MCF 10A (cell line): Measurements from ENCODE around the gene BIRC5. TPM values are rescaled to one million over a fixed set of nuclear protein-coding genes. Genes with fewer than 3 reads are reported as not detected.

ENCODE experiments used
- BruUV-seq: library from RNA; stranded (reverse); fragments of 400-500 nt; replicated peaks from 2 replicates; lab custom pipeline; 2021; lab: Mats Ljungman, UMichigan
- CTCF ChIA-PET: fragments of 300-600 bp; sonication (Branson Sonifier 250); formaldehyde crosslinking; extraction: SDS; loops from one replicate; lab custom pipeline; 2021; ENCODE audit warnings: antibody characterized with exemption, inconsistent platforms; lab: Yijun Ruan, JAX
- POLR2A ChIA-PET: fragments of 300-600, 350-650 bp; sonication (Branson Sonifier 250); formaldehyde crosslinking; extraction: SDS; loops from one replicate; lab custom pipeline; 2020; ENCODE audit warnings: antibody characterized with exemption, inconsistent platforms; lab: Yijun Ruan, JAX
- DNase-seq: peaks from one replicate; pipeline ENCODE4 v3.0.0-alpha.2; 2018; ENCODE audit not compliant: unreplicated experiment
- H3K27ac Mint-ChIP-seq: one replicate; pipeline ENCODE4 v1.8.0; 2022; ENCODE audit warnings: mild to moderate bottlenecking, low read depth, mixed read lengths; ENCODE audit not compliant: unreplicated experiment
- H3K27me3 Mint-ChIP-seq: one replicate; pipeline ENCODE4 v1.8.0; 2022; ENCODE audit warnings: mixed read lengths; ENCODE audit not compliant: insufficient read depth, unreplicated experiment
- H3K36me3 Mint-ChIP-seq: one replicate; pipeline ENCODE4 v1.8.0; 2022; ENCODE audit warnings: mild to moderate bottlenecking, moderate library complexity, mixed read lengths; ENCODE audit not compliant: insufficient read depth, unreplicated experiment
- H3K4me1 Mint-ChIP-seq: one replicate; pipeline ENCODE4 v1.8.0; 2022; ENCODE audit warnings: mixed read lengths; ENCODE audit not compliant: insufficient read depth, unreplicated experiment
- H3K4me3 Mint-ChIP-seq: one replicate; pipeline ENCODE4 v1.8.0; 2022; ENCODE audit warnings: mild to moderate bottlenecking, moderate library complexity, mixed read lengths; ENCODE audit not compliant: unreplicated experiment
- H3K9me3 Mint-ChIP-seq: one replicate; pipeline ENCODE4 v1.8.0; 2022; ENCODE audit warnings: mixed read lengths; ENCODE audit not compliant: unreplicated experiment
- intact Hi-C: fragments of 100-400 bp; cut with micrococcal nuclease; formaldehyde crosslinking; loops from 2 replicates; pipeline ENCODE4 v1.14.1; 2022
- total RNA-seq: library from RNA; stranded (reverse); gene quantifications from 2 replicates; pipeline ENCODE4 v1.2.3, GENCODE V29; 2022
- TF ChIP-seq, protein P1 (sequence below): fragments of 200-600 bp; IDR thresholded peaks from one replicate; pipeline ENCODE4 v1.8.0; 2022; ENCODE audit warnings: antibody characterized with exemption, mild to moderate bottlenecking; ENCODE audit not compliant: unreplicated experiment

BIRC5 gene
- total RNA-seq, 1 experiment from 2014 or later, result 45.6 TPM

DNA sequence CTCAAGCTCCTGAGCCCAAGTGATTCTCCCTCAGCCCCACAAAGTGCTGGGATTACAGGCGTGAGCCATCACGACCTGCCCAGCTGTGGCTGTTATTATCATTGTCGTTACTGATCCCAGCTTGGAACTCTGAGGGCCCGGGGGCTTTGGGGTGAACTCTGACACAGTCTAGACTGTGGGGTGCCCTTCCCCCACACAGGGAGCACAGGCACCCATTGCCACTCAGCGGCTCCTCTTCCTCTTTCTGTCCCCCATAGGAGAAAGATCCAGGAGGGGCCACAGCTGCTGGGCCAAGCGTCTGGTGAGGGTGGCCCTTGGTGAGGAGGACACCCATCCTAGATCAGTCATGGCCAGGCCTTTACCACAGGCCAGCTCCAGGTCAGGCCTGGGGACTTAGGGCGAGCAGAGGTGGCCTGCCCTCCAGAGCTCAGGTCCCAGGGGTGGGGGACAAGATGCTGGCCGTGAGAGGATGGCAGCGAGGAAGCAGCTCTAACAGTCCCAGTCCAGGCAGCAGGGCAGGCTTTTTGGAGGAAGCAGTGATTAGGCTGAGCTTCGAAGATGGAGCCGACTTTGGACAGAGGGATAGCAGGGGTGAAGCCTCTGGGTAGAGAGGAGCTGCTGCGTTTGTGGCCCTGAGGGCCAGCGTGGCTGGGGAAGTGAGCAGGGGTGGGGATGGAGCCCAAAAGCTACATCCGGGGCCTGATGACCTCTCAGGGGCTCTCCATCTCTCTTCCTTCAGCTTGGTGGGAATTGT, 42.1 kb downstream of the BIRC5 start:
- no peaks in the 10 kb centered on the region for H3K36me3 Mint-ChIP-seq
- CTCF ChIA-PET, result interaction anchor here (1.1 to 1.3 kb wide), 2 partner anchors 53 to 165 kb away, joined by 4 to 5 read pairs; no protein-coding TSS in a partner anchor
- no peak overlapping the region for H3K27ac Mint-ChIP-seq
- intact Hi-C loops, result no loop called here
- no peak for DNase-seq
- no peaks in the 10 kb centered on the region for H3K27me3 Mint-ChIP-seq
- peaks cover 6% of the 10 kb centered on the region for H3K4me1 Mint-ChIP-seq
- POLR2A ChIA-PET, result interaction anchor here (1.7 kb wide), 1 partner anchor 17 kb away, joined by 3 read pairs; no protein-coding TSS in a partner anchor
- no peak overlapping the region for H3K4me3 Mint-ChIP-seq
- TF ChIP-seq, protein P1, sequence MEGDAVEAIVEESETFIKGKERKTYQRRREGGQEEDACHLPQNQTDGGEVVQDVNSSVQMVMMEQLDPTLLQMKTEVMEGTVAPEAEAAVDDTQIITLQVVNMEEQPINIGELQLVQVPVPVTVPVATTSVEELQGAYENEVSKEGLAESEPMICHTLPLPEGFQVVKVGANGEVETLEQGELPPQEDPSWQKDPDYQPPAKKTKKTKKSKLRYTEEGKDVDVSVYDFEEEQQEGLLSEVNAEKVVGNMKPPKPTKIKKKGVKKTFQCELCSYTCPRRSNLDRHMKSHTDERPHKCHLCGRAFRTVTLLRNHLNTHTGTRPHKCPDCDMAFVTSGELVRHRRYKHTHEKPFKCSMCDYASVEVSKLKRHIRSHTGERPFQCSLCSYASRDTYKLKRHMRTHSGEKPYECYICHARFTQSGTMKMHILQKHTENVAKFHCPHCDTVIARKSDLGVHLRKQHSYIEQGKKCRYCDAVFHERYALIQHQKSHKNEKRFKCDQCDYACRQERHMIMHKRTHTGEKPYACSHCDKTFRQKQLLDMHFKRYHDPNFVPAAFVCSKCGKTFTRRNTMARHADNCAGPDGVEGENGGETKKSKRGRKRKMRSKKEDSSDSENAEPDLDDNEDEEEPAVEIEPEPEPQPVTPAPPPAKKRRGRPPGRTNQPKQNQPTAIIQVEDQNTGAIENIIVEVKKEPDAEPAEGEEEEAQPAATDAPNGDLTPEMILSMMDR, result no peak
- peaks cover 7% of the 10 kb centered on the region for H3K9me3 Mint-ChIP-seq
- no TSS peak for BruUV-seq

DNA sequence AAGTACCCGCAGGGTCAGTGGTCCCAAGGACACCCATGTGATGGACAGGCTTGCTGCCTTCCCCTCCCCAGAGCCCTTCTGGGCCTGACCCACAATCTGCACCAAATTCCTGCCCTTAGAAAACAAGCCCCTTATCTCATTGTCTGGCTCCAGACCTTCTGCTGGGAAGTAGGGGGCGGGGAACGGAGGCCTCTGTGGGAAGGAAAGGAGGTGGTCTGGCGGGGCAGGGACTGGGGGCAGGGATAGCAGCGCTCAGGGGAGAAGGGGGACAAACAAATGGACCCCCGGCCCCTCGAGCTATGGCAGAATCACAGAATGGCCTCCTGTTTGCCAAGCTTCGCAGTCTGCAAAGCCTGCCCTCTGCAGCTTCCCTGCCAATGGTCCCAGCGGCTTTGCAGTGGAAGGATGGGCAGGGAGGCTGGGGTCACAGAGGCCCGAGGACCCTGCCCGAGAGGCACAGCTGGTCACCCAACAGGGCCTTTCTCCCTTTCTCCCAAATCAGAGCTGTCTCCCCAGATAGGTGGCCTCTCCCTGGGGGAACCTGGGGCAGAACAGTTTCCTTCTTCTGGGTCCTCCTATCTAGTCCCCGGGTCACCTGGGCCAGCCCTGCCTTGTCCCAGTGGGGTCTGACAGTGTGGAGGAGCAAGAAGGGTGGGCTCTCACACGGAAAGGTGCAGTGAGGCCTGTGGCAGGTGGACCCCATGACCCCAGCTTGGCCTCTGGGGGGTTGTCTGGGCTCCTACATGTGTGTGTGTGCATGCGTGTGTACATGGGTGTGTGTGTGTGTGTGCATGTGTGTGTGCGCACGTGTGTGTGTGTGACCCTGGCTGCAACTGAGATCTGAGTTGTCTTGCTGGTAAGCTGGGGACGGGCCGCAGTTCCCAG, 42.9 kb downstream of the BIRC5 start:
- H3K4me1 Mint-ChIP-seq, result peaks cover 6% of the 10 kb centered on the region
- no peaks in the 10 kb centered on the region for H3K36me3 Mint-ChIP-seq
- BruUV-seq, result no TSS peak
- intact Hi-C loops, result no loop called here
- ChIA-PET POLR2A (interaction anchor here (1.7 kb wide), 1 partner anchor 16 kb away, joined by 3 read pairs; no protein-coding TSS in a partner anchor), CTCF (interaction anchor here (1.1 kb wide), 1 partner anchor 54 kb away, joined by 4 read pairs; no protein-coding TSS in a partner anchor)
- DNase-seq, result no peak
- TF ChIP-seq, protein P1, result no peak
- H3K9me3 Mint-ChIP-seq, result peaks cover 7% of the 10 kb centered on the region
- H3K27ac Mint-ChIP-seq, result no peak overlapping the region
- H3K27me3 Mint-ChIP-seq, result no peaks in the 10 kb centered on the region
- no peak overlapping the region for H3K4me3 Mint-ChIP-seq

DNA sequence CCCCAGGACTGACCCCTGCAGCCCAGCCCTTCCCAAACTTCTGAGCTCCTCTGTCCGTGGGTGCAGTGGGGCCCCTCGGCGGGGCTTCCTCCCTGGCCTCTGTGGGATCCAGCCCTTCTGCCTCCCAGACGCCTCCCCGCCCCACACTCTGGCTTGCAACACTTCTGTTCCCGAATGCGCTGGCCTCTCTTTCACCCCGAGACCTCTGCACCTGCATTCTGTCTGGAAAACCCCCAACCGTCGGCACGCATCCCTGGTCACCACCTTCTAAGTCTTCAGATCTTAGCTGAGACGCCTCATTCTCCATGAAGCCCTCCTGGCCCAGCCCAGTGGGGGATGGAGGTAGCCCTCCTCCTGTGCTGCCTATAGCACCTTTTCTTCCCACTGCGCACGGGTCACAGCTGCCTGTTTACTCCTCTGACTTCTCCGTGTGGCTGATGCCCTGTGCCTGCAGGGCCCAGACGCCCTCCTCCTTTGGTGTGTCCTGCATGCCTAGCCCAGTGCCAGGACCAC, 43.8 kb downstream of the BIRC5 start:
- no peak for DNase-seq
- Mint-ChIP-seq H3K36me3 (no peaks in the 10 kb centered on the region), H3K27me3 (no peaks in the 10 kb centered on the region), H3K4me3 (no peak overlapping the region), H3K27ac (no peak overlapping the region), H3K9me3 (peaks cover 7% of the 10 kb centered on the region), H3K4me1 (peaks cover 6% of the 10 kb centered on the region)
- TF ChIP-seq, protein P1, result no peak
- no TSS peak for BruUV-seq
- POLR2A ChIA-PET, result interaction anchor here (1.7 kb wide), 1 partner anchor 15 kb away, joined by 3 read pairs; no protein-coding TSS in a partner anchor
- CTCF ChIA-PET, result interaction anchor here (0.6 to 1.7 kb wide), 3 partner anchors 9 to 173 kb away, joined by 3 to 5 read pairs (median 3); no protein-coding TSS in a partner anchor
- intact Hi-C loops, result no loop called here
